HCT116 (cell line): ENCODE measurements around the gene SOHLH2. TPM values are rescaled to one million over a fixed set of nuclear protein-coding genes. Genes with fewer than 3 reads are reported as not detected.

Experiments used
- ATAC-seq: fragments of 200-7000 bp; cut with Tn5 transposase; 2 replicates; pipeline ENCODE4 v1.9.1; 2020; ENCODE audit warnings: mild to moderate bottlenecking, moderate library complexity
- BruUV-seq: library from RNA; stranded (reverse); fragments of 400-500 nt; replicated peaks from 2 replicates; lab custom pipeline; 2021; lab: Mats Ljungman, UMichigan
- CTCF ChIA-PET: fragments of 300-600 bp; sonication (Branson Sonifier 250); formaldehyde crosslinking; loops from one replicate; lab custom pipeline; 2021; ENCODE audit warnings: antibody characterized with exemption; lab: Charles Lee
- POLR2A ChIA-PET: fragments of 300-600, 350-600 bp; sonication (Branson Sonifier 250); formaldehyde crosslinking; loops from one replicate; lab custom pipeline; 2021; ENCODE audit warnings: antibody characterized with exemption; lab: Charles Lee
- RAD21 ChIA-PET, 2 experiments: fragments of 300-600 bp; sonication (Branson Sonifier 250); formaldehyde crosslinking; loops; one replicate each; lab custom pipeline; 2023; ENCODE audit warnings: low total read pairs in 2 of 2; ENCODE audit not compliant: uncharacterized antibody in 2 of 2, unreplicated experiment in 2 of 2, low non-redundant PET in 1 of 2; lab: Charles Lee
- DNase-seq: peaks from one replicate; pipeline ENCODE4 v3.0.0-alpha.2; 2010; ENCODE audit warnings: low read depth, low spot score
- H2AFZ ChIP-seq: fragments of 200-600 bp; shearing (Covaris generic), sonication (generic); 2 replicates; pipeline ENCODE4 v1.6.1; 2017; ENCODE audit warnings: low read depth, mixed run types, mixed read lengths, antibody characterized with exemption, low read length; ENCODE audit not compliant: poor library complexity, severe bottlenecking
- H3K27ac ChIP-seq: 2 replicates; pipeline ENCODE4 v1.5.1; 2012; ENCODE audit warnings: low read depth, low read length
- H3K27me3 ChIP-seq: fragments of 200-600 bp; sonication (generic); 2 replicates; pipeline ENCODE4 v1.6.1; 2016; ENCODE audit warnings: mixed run types, low read length, mixed read lengths; ENCODE audit not compliant: insufficient read depth
- H3K36me3 ChIP-seq, 2 experiments: fragments of 200-500 bp in 1 of 2; fragments of 200-600 bp in 1 of 2; sonication (Bioruptor generic) in 1 of 2; sonication (generic) in 1 of 2; 2 replicates each; pipeline versions ENCODE4 v1.5.1 to v1.6.1; 2014 to 2016; ENCODE audit warnings: low read length in 2 of 2, inconsistent platforms in 1 of 2, mixed read lengths in 1 of 2, mixed run types in 1 of 2; ENCODE audit not compliant: insufficient read depth in 2 of 2, control insufficient read depth in 1 of 2
- H3K4me1 ChIP-seq, 2 experiments: fragments of 200-600 bp in 1 of 2; sonication (generic) in 1 of 2; 2 replicates each; pipeline versions ENCODE4 v1.5.1 to v1.6.1; 2012 to 2017; ENCODE audit warnings: low read length in 2 of 2, inconsistent platforms in 1 of 2, mild to moderate bottlenecking in 1 of 2, mixed read lengths in 1 of 2, mixed run types in 1 of 2, moderate library complexity in 1 of 2; ENCODE audit not compliant: insufficient read depth in 2 of 2, control insufficient read depth in 1 of 2
- H3K4me2 ChIP-seq: fragments of 200-600 bp; sonication (generic); 2 replicates; pipeline ENCODE4 v1.6.1; 2017; ENCODE audit warnings: mixed run types, low read length, mixed read lengths
- H3K4me3 ChIP-seq, 2 experiments: fragments of 200-600 bp in 1 of 2; sonication (generic) in 1 of 2; replicated peaks in 1 of 2; 2 replicates each; pipeline ENCODE4 v1.5.1; 2011 to 2016; ENCODE audit warnings: low read length in 2 of 2, control low read depth in 1 of 2, low read depth in 1 of 2, mild to moderate bottlenecking in 1 of 2, mixed read lengths in 1 of 2, mixed run types in 1 of 2
- H3K79me2 ChIP-seq: fragments of 200-600 bp; sonication (generic); 2 replicates; pipeline ENCODE4 v1.6.1; 2017; ENCODE audit warnings: mild to moderate bottlenecking, mixed run types, low read length, moderate library complexity, mixed read lengths; ENCODE audit not compliant: insufficient read depth
- H3K9ac ChIP-seq: fragments of 200-600 bp; sonication (generic); 2 replicates; pipeline ENCODE4 v1.6.1; 2016; ENCODE audit warnings: low read length, mixed read lengths
- H3K9me2 ChIP-seq: fragments of 200-600 bp; sonication (generic), shearing (Covaris generic); 2 replicates; pipeline ENCODE4 v1.6.1; 2017; ENCODE audit warnings: mixed run types, mild to moderate bottlenecking, moderate library complexity; ENCODE audit not compliant: insufficient read depth
- H3K9me3 ChIP-seq, 2 experiments: fragments of 200-500 bp in 1 of 2; fragments of 200-600 bp in 1 of 2; sonication (Bioruptor generic) in 1 of 2; sonication (generic) in 1 of 2; 2 replicates each; pipeline ENCODE4 v1.6.1; 2014 to 2017; ENCODE audit warnings: low read length in 2 of 2, mixed read lengths in 2 of 2, inconsistent platforms in 1 of 2, low read depth in 1 of 2, mild to moderate bottlenecking in 1 of 2, mixed run types in 1 of 2, moderate library complexity in 1 of 2; ENCODE audit not compliant: control insufficient read depth in 1 of 2, insufficient read depth in 1 of 2
- H4K20me1 ChIP-seq: fragments of 200-600 bp; sonication (generic), shearing (Covaris generic); 2 replicates; pipeline ENCODE4 v1.6.1; 2017; ENCODE audit warnings: mixed run types, mild to moderate bottlenecking, moderate library complexity; ENCODE audit not compliant: insufficient read depth
- CEBPB ChIP-seq: IDR thresholded peaks from 2 replicates; pipeline ENCODE4 v1.6.1; 2012; ENCODE audit warnings: low read depth
- CTCF ChIP-seq, 3 experiments: fragments of 200-600 bp in 1 of 3; sonication (generic) in 1 of 3; IDR thresholded peaks in 2 of 3; conservative IDR thresholded peaks in 1 of 3; 2 replicates each; pipeline ENCODE4 v1.5.1; 2012 to 2017; ENCODE audit warnings: low read depth in 2 of 3, low read length in 2 of 3, antibody characterized with exemption in 1 of 3, borderline replicate concordance in 1 of 3, control low read depth in 1 of 3, mild to moderate bottlenecking in 1 of 3, mixed read lengths in 1 of 3, mixed run types in 1 of 3, moderate library complexity in 1 of 3; ENCODE audit not compliant: insufficient read depth in 1 of 3
- EZH2 ChIP-seq: fragments of 200-600 bp; sonication (generic); IDR thresholded peaks from 2 replicates; pipeline ENCODE4 v1.6.1; 2017; ENCODE audit warnings: antibody characterized with exemption, mixed run types
- FOSL1 ChIP-seq: IDR thresholded peaks from 2 replicates; pipeline ENCODE4 v1.6.1; 2012; ENCODE audit warnings: low read depth
- JUND ChIP-seq: IDR thresholded peaks from 2 replicates; pipeline ENCODE4 v1.6.1; 2012
- MAX ChIP-seq: IDR thresholded peaks from 2 replicates; pipeline ENCODE4 v1.6.1; 2012
- POLR2A ChIP-seq: IDR thresholded peaks from 2 replicates; pipeline ENCODE4 v1.7.0; 2011; ENCODE audit warnings: borderline replicate concordance; ENCODE audit not compliant: insufficient read depth, insufficient read length; ENCODE audit errors: extremely low read depth
- POLR2AphosphoS5 ChIP-seq: IDR thresholded peaks from 2 replicates; pipeline ENCODE4 v1.6.1; 2011; ENCODE audit warnings: mild to moderate bottlenecking, low read depth, low read length, moderate library complexity
- REST ChIP-seq: IDR thresholded peaks from 2 replicates; pipeline ENCODE4 v1.6.1; 2012; ENCODE audit warnings: low read depth
- SP1 ChIP-seq: IDR thresholded peaks from 2 replicates; pipeline ENCODE4 v1.6.1; 2012; ENCODE audit warnings: low read depth
- TCF7L2 ChIP-seq: IDR thresholded peaks from 2 replicates; pipeline ENCODE4 v1.7.0; 2011; ENCODE audit warnings: borderline replicate concordance, inconsistent platforms; ENCODE audit not compliant: insufficient read depth, insufficient read length; ENCODE audit errors: extremely low read depth
- ZBTB33 ChIP-seq: IDR thresholded peaks from 2 replicates; pipeline ENCODE4 v1.6.1; 2011; ENCODE audit warnings: mild to moderate bottlenecking, low read length, moderate library complexity; ENCODE audit not compliant: insufficient replicate concordance; ENCODE audit errors: extremely low read depth
- ZFX ChIP-seq: fragments of 450-650 bp; IDR thresholded peaks from 2 replicates; pipeline ENCODE4 v1.6.1; 2017
- ZNF274 ChIP-seq: fragments of 200-500 bp; sonication (Bioruptor generic); IDR thresholded peaks from 2 replicates; pipeline ENCODE4 v1.6.1; 2014; ENCODE audit warnings: mild to moderate bottlenecking, low read depth, low read length, inconsistent platforms
- intact Hi-C: fragments of 100-400 bp; cut with micrococcal nuclease; formaldehyde crosslinking; loops from 2 replicates; pipeline ENCODE4 v1.10.0; 2022
- total RNA-seq: library from RNA; stranded (reverse); gene quantifications from one replicate; pipeline ENCODE4 v1.2.1, GENCODE V29; 2021; ENCODE audit not compliant: unreplicated experiment

SOHLH2 gene
- total RNA-seq, 1 experiment from 2014 or later, result not detected

GRCh38 chr13:36219883-36220282, 5.5 kb upstream of the SOHLH2 start:
- intact Hi-C loops, result no loop called here
- no peak for TF ChIP-seq POLR2AphosphoS5
- no peak for TF ChIP-seq POLR2A
- no peak for TF ChIP-seq CEBPB
- no peak for TF ChIP-seq ZFX
- TF ChIP-seq EZH2, result no peak
- TF ChIP-seq TCF7L2, result no peak
- Histone ChIP-seq H3K9me2 (no peaks in the 10 kb centered on the region), H4K20me1 (no peaks in the 10 kb centered on the region), H3K9me3 (peaks cover 0 to 14% of the 10 kb centered on the region in 2 experiments; a peak in 1 of 4 replicates), H3K4me2 (no peak overlapping the region), H3K79me2 (no peaks in the 10 kb centered on the region), H3K36me3 (no peaks in the 10 kb centered on the region), H2AFZ (no peak overlapping the region), H3K4me3 (no peak overlapping the region), H3K27me3 (no peaks in the 10 kb centered on the region), H3K27ac (no peak overlapping the region), H3K4me1 (no peaks in the 10 kb centered on the region), H3K9ac (no peak overlapping the region)
- ChIA-PET CTCF (no interaction called here), POLR2A (no interaction called here), RAD21 (no interaction called here)
- DNase-seq (no peak), ATAC-seq (no peak)
- no TSS peak for BruUV-seq

- H3K9me2 ChIP-seq, result no peaks in the 10 kb centered on the region
- H3K27me3 ChIP-seq, result no peaks in the 10 kb centered on the region
- no peaks in the 10 kb centered on the region for H3K79me2 ChIP-seq
- BruUV-seq, result no TSS peak
- ChIA-PET CTCF (no interaction called here), POLR2A (no interaction called here), RAD21 (no interaction called here)
- H3K9ac ChIP-seq, result no peak overlapping the region
- DNase-seq (no peak), ATAC-seq (no peak)
- peaks cover 0 to 14% of the 10 kb centered on the region in 2 experiments; a peak in 2 of 4 replicates for H3K9me3 ChIP-seq
- no peaks in the 10 kb centered on the region for H3K36me3 ChIP-seq
- H3K4me2 ChIP-seq, result no peak overlapping the region
- no peak overlapping the region for H3K27ac ChIP-seq
- no peaks in the 10 kb centered on the region for H4K20me1 ChIP-seq
- intact Hi-C loops, result no loop called here
- no peaks in the 10 kb centered on the region for H3K4me1 ChIP-seq
- H2AFZ ChIP-seq, result no peak overlapping the region
- H3K4me3 ChIP-seq, result no peak overlapping the region
- TF ChIP-seq SP1 (no peak), JUND (no peak), MAX (no peak), FOSL1 (no peak), EZH2 (no peak), CTCF (IDR thresholded peaks at IDR 0.05 in 2 of 3, conservative IDR thresholded peaks at IDR 0.05 in 1 of 3; ENCODE audit: borderline replicate concordance in 1 of 3, insufficient read depth in 1 of 3, low read depth in 2 of 3, low read length in 2 of 3) (no peak), ZNF274 (no peak), REST (no peak), ZBTB33 (no peak), POLR2A (no peak)
Measured at GRCh38 chr13:36217456-36217855, 3.1 kb upstream of the SOHLH2 start.
